GM10266 (cell line): ENCODE data around the gene SPATA31C1.

Source experiments
- DNase-seq: peaks from one replicate; pipeline ENCODE4 v3.0.0; 2012; ENCODE audit errors: extremely low spot score
- CTCF ChIP-seq: IDR thresholded peaks from 2 replicates; pipeline ENCODE4 v1.5.1; 2012; ENCODE audit warnings: mild to moderate bottlenecking, low read depth; ENCODE audit not compliant: control insufficient read depth, insufficient read depth; ENCODE audit errors: missing control alignments

The SPATA31C1 gene

GRCh38 chr9:87874304-87874623 lies 43.5 kb upstream of the SPATA31C1 start:
- no peak for DNase-seq
- TF ChIP-seq CTCF = no peak

GRCh38 chr9:87875060-87875459 lies 42.7 kb upstream of the SPATA31C1 start:
- no peak for TF ChIP-seq CTCF
- DNase-seq = no peak

- TF ChIP-seq CTCF = no peak
- no peak for DNase-seq
These were observed 41.8 kb upstream of the SPATA31C1 start for GRCh38 chr9:87875831-87876545.

- no peak for TF ChIP-seq CTCF
- DNase-seq = no peak
These were observed 41.1 kb upstream of the SPATA31C1 start for GRCh38 chr9:87876708-87877107.

DNA sequence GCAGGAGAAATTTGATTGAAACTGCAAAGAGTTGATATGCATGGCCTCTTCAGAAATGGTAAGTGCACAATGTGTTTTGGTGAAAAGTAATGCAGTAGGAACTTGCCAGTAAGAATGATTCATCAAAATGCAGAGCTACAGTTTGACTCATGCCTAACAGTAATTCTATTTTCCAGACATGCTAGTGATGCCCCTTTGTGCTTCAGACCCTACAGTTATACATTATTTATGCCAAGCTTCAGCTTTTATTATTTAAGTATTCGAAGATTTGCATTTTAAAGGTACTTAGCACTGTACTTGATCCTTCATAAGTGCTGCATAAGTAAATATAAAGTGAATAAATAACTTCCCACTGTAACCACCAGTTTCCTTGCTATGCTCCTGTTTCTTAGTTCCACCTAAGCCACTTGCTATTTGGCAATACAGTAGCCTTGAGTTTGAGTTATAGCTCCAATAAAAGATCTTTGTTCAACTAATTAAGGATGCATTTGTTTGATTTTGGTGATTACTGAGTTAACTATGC lies 38.7 kb upstream of the SPATA31C1 start:
- no peak for DNase-seq
- TF ChIP-seq CTCF = no peak

DNA sequence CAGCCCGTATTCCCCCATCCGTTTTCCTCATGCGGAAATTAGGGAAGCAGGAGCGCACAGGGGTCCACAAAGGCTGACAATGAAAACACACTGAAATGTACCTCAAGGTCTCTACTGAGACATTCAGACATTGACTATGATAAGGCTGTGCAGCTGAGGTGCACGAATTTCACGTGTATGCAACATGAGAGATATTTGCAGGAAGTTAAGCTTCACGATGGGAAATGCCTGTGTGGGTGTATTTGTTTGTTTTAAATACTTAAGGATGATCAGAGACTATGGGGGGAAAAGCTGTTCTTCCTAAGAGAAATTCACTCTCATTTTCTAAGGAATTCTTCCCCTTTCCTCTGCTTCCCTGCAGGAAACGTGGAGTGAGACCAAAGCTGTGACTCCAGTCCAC lies 37.6 kb upstream of the SPATA31C1 start:
- no peak for DNase-seq
- TF ChIP-seq CTCF = no peak

DNA sequence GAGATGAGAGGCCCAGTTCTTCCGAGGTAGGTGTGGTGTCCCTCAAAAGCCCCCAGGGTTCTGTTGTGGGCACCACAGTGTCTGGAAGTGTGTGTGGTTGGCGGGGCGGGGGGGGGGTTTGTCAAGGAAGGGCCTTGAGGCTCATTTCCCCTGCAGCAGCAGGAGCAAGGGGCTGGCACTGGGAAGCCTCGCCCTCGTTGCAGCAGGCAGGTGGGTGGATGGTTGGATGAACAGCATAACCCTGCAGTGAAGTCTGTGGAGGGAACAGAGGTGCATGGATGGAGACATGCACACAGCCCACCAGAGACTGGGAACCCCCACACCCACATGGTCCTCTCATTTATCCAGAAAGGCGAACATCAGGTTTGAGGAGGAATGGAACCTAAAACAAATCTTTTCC lies 37.1 kb upstream of the SPATA31C1 start:
- TF ChIP-seq CTCF = no peak
- no peak for DNase-seq
